Embryonic facial prominence (tissue), 1 donor: ENCODE data around the gene GPR89B.
"Not testable (repeated sequence)": the region's sequence is repeated elsewhere in the genome, so short reads cannot be mapped to it uniquely, and the experiment has no call there.

Source experiments
- DNase-seq: peaks from one replicate; pipeline ENCODE4 v3.0.0-alpha.2; 2016; ENCODE audit errors: extremely low spot score

GPR89B gene

GRCh38 chr1:147940456-147940855, 12.2 kb downstream of the GPR89B start:
- not testable (repeated sequence) for DNase-seq

- DNase-seq, result not testable (repeated sequence)
These were observed 14.3 kb downstream of the GPR89B start for GRCh38 chr1:147942563-147942962.

GRCh38 chr1:147949517-147949916, 21.3 kb downstream of the GPR89B start:
- DNase-seq, result not testable (repeated sequence)

- DNase-seq, result not testable (repeated sequence)
These were observed 30.7 kb downstream of the GPR89B start for GRCh38 chr1:147958906-147959305.

- not testable (repeated sequence) for DNase-seq
These were observed 31.5 kb downstream of the GPR89B start for GRCh38 chr1:147959680-147960079.

GRCh38 chr1:147964575-147964974, 36.4 kb downstream of the GPR89B start:
- not testable (repeated sequence) for DNase-seq

GRCh38 chr1:147966657-147967056, 38.4 kb downstream of the GPR89B start:
- DNase-seq, result not testable (repeated sequence)

- not testable (repeated sequence) for DNase-seq
These were observed 50.9 kb downstream of the GPR89B start for GRCh38 chr1:147978896-147979651.

GRCh38 chr1:147985374-147985773, 57.2 kb downstream of the GPR89B start:
- not testable (repeated sequence) for DNase-seq

- not testable (repeated sequence) for DNase-seq
These were observed 59.7 kb downstream of the GPR89B start for GRCh38 chr1:147987893-147988292.

- not testable (repeated sequence) for DNase-seq
These were observed 64.7 kb downstream of the GPR89B start for GRCh38 chr1:147992916-147993315.

GRCh38 chr1:147993400-147993799, 65.2 kb downstream of the GPR89B start:
- not testable (repeated sequence) for DNase-seq

- not testable (repeated sequence) for DNase-seq
These were observed 65.8 kb downstream of the GPR89B start for GRCh38 chr1:147993825-147994615.

GRCh38 chr1:147996088-147996487, 67.9 kb downstream of the GPR89B start:
- not testable (repeated sequence) for DNase-seq

GRCh38 chr1:148007724-148008123, 79.5 kb downstream of the GPR89B start:
- not testable (repeated sequence) for DNase-seq

GRCh38 chr1:148010527-148010926, 82.3 kb downstream of the GPR89B start:
- no peak for DNase-seq

- not testable (repeated sequence) for DNase-seq
These were observed 85.2 kb downstream of the GPR89B start for GRCh38 chr1:148013177-148014144.

- DNase-seq, result not testable (repeated sequence)
These were observed 86.3 kb downstream of the GPR89B start for GRCh38 chr1:148014289-148015200.

GRCh38 chr1:148024918-148025317, 96.7 kb downstream of the GPR89B start:
- DNase-seq, result not testable (repeated sequence)

GRCh38 chr1:148027004-148027403, 98.8 kb downstream of the GPR89B start:
- not testable (repeated sequence) for DNase-seq
